ENCODE results near the gene NACA2.

DNA sequence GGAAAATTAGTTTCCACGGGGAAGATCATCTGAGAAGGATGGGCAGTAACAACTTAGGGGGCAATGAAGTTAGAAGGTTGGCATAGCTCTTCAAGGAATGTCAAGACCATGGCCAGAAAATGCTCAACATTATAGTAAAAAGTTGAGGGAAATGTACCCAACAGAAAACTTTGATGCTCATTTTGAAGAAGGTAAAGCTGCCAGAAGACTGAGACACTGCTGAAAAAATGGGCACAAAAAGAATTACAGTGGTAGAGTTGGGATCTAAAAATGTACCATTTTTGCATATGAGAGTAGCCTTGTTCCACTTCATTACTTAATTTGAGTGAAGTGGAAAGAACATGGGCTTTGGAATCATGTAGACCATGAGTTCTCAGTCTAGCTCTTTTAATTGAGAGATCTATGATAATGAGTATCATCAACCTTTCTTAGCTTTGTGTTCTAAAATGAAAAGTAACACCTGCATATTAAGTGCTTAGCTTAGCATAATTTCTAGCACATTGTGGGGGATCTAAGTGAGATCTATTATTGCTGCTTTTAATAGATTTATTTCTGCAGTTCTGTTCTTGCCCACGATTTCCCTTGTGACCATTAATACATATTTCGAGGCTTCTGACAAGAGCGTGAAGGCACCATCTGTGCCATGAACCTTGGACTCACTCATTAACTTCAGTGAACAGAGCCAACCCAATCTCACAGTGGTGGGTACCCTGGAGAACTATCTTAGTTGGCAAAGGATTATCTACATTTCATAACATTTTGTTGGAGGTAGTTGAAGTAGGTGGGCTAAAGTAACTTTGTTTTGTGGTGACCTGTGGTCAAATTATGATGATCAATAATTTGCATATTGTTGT, 3.0 kb downstream of the NACA2 start:
- TF ChIP-seq, protein P1, sequence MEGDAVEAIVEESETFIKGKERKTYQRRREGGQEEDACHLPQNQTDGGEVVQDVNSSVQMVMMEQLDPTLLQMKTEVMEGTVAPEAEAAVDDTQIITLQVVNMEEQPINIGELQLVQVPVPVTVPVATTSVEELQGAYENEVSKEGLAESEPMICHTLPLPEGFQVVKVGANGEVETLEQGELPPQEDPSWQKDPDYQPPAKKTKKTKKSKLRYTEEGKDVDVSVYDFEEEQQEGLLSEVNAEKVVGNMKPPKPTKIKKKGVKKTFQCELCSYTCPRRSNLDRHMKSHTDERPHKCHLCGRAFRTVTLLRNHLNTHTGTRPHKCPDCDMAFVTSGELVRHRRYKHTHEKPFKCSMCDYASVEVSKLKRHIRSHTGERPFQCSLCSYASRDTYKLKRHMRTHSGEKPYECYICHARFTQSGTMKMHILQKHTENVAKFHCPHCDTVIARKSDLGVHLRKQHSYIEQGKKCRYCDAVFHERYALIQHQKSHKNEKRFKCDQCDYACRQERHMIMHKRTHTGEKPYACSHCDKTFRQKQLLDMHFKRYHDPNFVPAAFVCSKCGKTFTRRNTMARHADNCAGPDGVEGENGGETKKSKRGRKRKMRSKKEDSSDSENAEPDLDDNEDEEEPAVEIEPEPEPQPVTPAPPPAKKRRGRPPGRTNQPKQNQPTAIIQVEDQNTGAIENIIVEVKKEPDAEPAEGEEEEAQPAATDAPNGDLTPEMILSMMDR (IDR thresholded peaks at IDR 0.05) = no peak
- TF ChIP-seq POLR2A (IDR thresholded peaks at IDR 0.05) = no peak
